WERI-Rb-1 (cell line): ENCODE measurements around the gene PTGER1.

ENCODE experiments used
- DNase-seq: peaks from one replicate; pipeline ENCODE4 v3.0.0-alpha.2; 2020
- H3K27ac ChIP-seq: fragments of 250-450 bp; sonication (Bioruptor Pico); 2 replicates; pipeline ENCODE4 v1.5.1; 2020; ENCODE audit warnings: mild to moderate bottlenecking, moderate library complexity
- H3K27me3 ChIP-seq: fragments of 250-450 bp; sonication (Bioruptor Pico); 2 replicates; pipeline ENCODE4 v1.5.1; 2021; ENCODE audit warnings: mild to moderate bottlenecking, low read depth, moderate library complexity; ENCODE audit not compliant: insufficient read depth, severe bottlenecking
- H3K36me3 ChIP-seq: fragments of 250-450 bp; sonication (Bioruptor Pico); 2 replicates; pipeline ENCODE4 v1.5.1; 2020; ENCODE audit warnings: mild to moderate bottlenecking, moderate library complexity
- H3K4me3 ChIP-seq: 2 replicates; pipeline ENCODE4 v1.5.1; 2011; ENCODE audit warnings: low read depth, mild to moderate bottlenecking, control low read depth, low read length
- H3K9me3 ChIP-seq: fragments of 250-450 bp; sonication (Bioruptor Pico); 2 replicates; pipeline ENCODE4 v1.5.1; 2021; ENCODE audit warnings: mild to moderate bottlenecking, moderate library complexity; ENCODE audit not compliant: severe bottlenecking
- TF ChIP-seq, protein P1 (sequence below): IDR thresholded peaks from 2 replicates; pipeline ENCODE4 v1.5.1; 2011; ENCODE audit warnings: low read depth, mild to moderate bottlenecking, control low read depth, inconsistent platforms, low read length

The PTGER1 gene

DNA sequence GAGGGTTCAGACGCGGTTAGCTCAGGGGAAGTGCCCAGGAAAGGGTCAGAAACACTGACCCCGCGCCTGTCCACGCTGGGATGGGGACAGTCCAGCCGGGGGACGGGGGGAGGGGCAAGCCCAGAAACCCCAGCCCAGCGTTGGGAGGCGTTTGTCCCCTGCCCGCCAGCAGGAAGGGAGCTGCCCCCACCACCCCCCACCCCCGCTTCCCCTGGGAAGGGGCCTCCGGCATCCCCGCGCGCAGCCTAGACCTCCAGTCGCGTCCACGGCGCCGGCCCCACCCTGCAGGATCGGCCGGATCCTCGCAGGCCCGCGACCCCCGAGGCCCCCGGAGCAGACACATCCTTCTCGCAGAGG is 20.5 kb upstream of the PTGER1 start:
- TF ChIP-seq, protein P1, sequence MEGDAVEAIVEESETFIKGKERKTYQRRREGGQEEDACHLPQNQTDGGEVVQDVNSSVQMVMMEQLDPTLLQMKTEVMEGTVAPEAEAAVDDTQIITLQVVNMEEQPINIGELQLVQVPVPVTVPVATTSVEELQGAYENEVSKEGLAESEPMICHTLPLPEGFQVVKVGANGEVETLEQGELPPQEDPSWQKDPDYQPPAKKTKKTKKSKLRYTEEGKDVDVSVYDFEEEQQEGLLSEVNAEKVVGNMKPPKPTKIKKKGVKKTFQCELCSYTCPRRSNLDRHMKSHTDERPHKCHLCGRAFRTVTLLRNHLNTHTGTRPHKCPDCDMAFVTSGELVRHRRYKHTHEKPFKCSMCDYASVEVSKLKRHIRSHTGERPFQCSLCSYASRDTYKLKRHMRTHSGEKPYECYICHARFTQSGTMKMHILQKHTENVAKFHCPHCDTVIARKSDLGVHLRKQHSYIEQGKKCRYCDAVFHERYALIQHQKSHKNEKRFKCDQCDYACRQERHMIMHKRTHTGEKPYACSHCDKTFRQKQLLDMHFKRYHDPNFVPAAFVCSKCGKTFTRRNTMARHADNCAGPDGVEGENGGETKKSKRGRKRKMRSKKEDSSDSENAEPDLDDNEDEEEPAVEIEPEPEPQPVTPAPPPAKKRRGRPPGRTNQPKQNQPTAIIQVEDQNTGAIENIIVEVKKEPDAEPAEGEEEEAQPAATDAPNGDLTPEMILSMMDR, result no peak
- peak; percentile 26 for DNase-seq
- Histone ChIP-seq H3K27ac (peak overlapping the region; percentile 51; the same call in 1 of the 2 replicates), H3K27me3 (no peaks in the 10 kb centered on the region), H3K4me3 (peak overlapping the region; percentile 69), H3K36me3 (peaks cover 8% of the 10 kb centered on the region), H3K9me3 (no peaks in the 10 kb centered on the region)

DNA sequence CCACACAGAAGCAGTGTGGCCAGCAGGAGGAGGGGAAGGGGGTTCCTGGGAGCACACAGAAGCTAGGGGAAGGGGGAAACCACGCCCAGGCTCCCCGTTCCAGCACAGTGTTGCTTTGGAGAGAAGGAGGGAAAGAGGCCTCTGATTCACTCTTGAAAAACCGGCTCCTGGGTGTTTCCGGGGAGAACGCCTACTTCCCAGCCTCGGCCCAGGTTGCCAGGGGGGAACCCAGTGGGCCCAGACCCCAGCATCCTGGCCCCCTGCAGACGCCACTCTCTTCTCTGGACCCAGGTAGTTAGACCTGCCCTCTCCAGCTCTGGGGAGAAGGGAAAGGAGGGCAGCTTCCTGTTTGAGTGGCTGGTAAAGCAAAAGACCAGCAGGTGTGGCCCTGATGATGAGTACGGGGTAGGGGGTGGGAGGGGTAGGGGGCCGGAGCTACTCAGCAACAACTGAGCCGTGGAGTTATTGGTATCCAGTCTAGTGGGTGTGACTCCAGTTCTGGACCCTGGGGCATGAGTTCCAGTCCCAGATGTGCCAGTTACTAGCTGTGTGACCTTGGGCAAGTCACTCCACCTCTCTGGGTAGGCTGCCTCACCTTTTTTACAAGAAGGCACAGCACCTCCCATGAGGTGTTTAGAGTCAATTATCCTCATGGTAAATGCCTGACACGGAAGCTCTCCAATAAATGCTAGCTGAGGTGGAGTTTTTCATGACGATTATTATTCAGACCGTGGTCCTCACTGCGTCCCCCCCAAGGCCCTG is 19.9 kb upstream of the PTGER1 start:
- TF ChIP-seq, protein P1, result no peak
- H3K36me3 ChIP-seq, result peaks cover 12% of the 10 kb centered on the region
- H3K27me3 ChIP-seq, result no peaks in the 10 kb centered on the region
- no peak for DNase-seq
- no peak overlapping the region for H3K27ac ChIP-seq
- peak overlapping the region; percentile 69 for H3K4me3 ChIP-seq
- H3K9me3 ChIP-seq, result no peaks in the 10 kb centered on the region

DNA sequence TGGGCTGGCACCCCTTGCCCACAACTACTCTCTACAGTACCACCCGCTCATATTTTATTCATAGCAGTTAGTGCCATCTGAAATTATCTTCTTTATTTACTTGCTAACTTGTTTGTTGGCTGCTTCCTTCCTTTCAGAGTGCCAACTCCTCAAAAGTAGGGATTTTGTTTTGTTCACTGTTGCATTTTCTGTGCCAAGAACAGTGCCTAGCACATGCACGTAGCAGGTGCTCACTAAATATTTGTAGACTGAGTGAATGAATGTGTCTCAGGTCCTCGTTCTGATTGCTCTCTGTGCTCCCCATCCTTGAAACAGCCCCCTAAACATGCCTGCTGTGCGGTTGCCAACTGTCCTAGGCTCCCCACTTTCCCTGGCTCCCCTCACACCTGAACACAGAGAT is 19.3 kb upstream of the PTGER1 start:
- H3K4me3 ChIP-seq, result no peak overlapping the region
- TF ChIP-seq, protein P1, result no peak
- DNase-seq, result no peak
- H3K9me3 ChIP-seq, result no peaks in the 10 kb centered on the region
- H3K36me3 ChIP-seq, result peaks cover 12% of the 10 kb centered on the region
- H3K27me3 ChIP-seq, result no peaks in the 10 kb centered on the region
- H3K27ac ChIP-seq, result no peak overlapping the region

DNA sequence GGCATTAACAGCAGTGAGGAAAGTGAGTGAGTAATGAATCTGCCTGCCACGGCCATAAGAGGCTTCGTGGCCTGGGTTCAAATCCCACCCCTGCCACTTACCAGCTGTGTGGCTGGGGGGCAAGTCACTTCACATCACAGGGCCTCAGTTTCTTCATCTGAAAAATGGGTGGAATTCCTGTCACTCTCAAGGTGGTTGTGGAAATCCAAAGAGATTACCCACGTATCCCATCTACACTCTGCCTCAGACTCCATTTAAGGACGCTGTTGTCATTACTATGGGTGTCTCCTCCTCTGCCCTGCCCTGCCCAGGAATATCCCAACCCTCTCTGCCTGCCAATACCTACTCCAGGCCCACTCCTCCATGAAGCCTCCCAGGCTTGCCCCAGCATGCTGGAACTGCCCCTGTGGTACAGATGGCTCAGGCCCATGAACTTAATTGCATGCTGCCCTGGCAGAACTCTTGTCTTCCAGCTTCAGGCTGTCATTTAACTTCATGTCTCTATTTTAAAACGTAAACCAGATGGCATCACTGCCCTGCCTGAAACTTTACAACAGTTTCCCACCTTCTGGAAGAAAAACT is 17.7 kb upstream of the PTGER1 start:
- no peaks in the 10 kb centered on the region for H3K27me3 ChIP-seq
- H3K9me3 ChIP-seq, result no peaks in the 10 kb centered on the region
- no peak overlapping the region for H3K4me3 ChIP-seq
- H3K36me3 ChIP-seq, result peaks cover 12% of the 10 kb centered on the region
- no peak for DNase-seq
- TF ChIP-seq, protein P1, result no peak
- H3K27ac ChIP-seq, result no peak overlapping the region

DNA sequence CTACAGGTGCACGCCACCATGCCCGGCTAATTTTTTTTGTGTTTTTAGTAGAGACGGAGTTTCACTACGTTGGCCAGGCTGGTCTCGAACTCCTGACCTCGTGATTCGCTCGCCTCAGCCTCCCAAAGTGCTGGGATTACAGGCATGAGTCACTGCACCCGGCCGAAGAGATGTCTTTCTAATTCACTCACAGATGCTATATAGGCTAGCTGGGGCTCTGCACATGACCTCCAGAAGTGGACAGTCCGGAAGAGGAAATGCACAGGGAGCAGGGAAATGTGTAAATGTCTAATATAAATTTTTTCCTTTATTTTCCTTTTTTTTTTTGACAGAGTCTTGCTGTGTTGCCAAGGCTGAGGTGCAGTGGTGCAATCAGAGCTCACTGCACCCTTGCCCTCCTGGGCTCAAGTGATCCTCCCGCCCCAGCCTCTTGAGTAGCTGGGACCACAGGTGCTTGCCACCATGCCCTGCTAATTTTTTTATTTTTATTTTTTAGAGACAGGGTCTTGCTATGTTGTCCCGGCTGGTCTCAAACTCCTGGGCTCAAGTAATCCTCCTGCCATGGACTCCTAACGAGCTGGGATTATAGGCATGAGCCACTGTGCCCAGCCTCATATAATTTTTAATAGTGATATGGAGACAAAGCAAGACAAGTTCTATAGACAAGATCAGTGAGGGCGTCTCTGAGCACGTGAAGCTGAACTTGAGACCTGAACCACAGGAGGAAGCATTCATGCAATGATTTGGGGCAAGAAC is 12.4 kb upstream of the PTGER1 start:
- TF ChIP-seq, protein P1, result no peak
- H3K9me3 ChIP-seq, result no peaks in the 10 kb centered on the region
- no peak overlapping the region for H3K27ac ChIP-seq
- H3K4me3 ChIP-seq, result no peak overlapping the region
- DNase-seq, result no peak
- H3K27me3 ChIP-seq, result no peaks in the 10 kb centered on the region
- H3K36me3 ChIP-seq, result peaks cover 19% of the 10 kb centered on the region
